GM21381 (cell line): ENCODE results near the gene AP3M1.
A peak's percentile ranks its signal among the peaks of the same experiment; 100 is the strongest.

Experiments
- ATAC-seq: cut with Tn5 transposase; IDR thresholded peaks from one replicate; pipeline ENCODE4 v1.9.1; 2021; ENCODE audit warnings: mild to moderate bottlenecking, moderate library complexity; ENCODE audit not compliant: unreplicated experiment

Gene AP3M1

DNA sequence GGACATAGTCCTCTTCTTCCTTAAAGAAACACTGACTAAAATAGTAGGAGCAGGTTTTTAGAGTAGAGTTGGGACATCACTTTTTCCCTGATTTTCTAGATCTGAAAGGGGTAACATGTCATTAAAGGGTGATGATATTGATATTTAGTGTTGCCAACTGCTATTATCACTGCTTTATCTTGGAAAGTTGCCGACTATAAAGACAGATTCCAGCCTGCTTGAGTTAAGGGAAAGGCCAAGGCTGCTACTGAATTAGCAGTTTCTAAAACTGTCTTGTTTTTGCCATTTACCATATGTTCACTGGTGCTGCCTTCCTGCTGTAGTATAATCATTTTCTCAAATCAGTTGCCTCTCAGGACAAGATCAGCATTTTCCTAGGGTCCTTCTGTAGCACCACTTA lies 29.7 kb downstream of the AP3M1 start:
- no peak for ATAC-seq

DNA sequence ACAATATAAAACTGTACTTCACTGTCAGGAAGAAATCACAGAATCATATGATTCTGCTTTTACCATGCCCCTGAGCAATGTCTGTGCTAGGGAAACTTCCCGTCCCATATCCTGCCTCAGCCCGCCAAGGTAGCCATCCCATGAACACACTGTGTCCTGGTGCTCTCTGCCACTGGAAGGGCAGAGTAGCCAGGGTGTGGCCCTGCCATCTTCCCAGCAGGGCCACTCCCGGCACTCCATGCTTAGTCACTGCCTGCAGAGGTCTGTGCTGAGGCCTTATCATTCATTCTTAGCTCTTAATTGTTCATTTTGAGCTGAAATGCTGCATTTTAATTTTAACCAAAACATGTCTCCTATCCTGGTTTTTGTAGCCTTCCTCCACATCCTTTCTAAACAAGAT lies 31.8 kb downstream of the AP3M1 start:
- ATAC-seq, result no peak

DNA sequence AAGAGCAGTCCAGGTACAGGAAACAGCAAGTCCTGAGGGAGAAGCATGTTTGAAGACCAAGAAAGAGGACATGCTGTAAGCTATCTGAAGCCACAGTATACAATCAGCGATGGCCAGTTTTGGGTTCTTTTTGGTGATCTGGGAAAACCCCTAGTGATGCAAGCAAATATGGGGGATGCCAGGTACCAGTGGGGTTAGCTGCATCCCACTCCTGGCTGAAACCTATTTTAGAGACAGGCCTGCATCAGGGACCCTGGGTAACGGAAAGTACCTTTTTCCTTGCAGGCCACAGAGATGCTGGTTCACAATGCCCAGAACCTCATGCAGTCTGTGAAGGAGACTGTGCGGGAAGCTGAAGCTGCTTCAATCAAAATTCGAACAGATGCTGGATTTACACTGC lies 32.9 kb downstream of the AP3M1 start:
- ATAC-seq, result peak; percentile 45

DNA sequence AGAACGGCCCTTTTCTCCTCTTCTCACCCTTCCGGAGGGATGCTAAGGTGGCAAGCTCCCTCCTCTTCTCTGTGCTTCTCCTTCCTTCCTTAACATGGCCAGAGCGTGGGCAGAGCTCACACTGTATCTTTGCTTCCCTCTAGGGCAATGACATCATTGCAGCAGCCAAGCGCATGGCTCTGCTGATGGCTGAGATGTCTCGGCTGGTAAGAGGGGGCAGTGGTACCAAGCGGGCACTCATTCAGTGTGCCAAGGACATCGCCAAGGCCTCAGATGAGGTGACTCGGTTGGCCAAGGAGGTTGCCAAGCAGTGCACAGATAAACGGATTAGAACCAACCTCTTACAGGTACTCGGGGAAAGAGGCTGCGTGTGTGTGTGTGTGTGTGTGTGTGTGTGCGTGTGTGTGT lies 36.6 kb downstream of the AP3M1 start:
- no peak for ATAC-seq

DNA sequence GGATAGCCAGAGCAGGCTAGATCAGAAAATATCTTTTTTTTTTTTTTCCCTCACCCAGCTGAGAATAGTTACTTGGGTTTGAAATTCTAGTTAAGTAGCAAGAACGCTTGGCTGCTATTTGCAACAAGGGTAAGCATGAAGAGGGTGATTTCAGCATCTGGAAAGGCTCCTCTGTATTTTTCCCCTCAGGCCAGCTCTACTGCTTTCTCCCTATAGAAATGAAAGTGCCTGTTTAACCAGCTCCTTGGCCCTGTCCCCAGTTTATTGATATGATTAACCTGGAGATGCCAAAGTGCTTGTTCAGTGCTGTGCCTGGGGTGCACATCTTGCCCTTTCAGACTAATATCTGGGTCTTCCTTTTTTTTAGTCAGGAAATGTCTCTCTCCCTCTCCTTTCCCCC lies 37.1 kb downstream of the AP3M1 start:
- no peak for ATAC-seq

DNA sequence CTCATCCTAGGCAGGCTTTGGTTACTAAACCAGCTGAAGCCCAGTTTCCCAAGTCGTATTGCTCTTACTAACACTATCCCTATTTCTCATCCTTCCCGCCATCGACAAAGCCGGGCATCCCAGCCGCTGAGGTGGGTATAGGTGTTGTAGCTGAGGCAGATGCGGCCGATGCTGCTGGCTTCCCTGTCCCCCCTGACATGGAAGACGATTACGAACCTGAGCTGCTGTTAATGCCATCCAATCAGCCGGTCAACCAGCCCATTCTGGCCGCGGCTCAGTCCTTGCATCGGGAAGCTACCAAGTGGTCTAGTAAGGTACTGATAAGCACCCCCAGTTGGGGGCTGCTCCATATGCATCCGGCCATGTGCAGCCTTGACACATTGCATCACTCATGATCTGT lies 38.8 kb downstream of the AP3M1 start:
- no peak for ATAC-seq

DNA sequence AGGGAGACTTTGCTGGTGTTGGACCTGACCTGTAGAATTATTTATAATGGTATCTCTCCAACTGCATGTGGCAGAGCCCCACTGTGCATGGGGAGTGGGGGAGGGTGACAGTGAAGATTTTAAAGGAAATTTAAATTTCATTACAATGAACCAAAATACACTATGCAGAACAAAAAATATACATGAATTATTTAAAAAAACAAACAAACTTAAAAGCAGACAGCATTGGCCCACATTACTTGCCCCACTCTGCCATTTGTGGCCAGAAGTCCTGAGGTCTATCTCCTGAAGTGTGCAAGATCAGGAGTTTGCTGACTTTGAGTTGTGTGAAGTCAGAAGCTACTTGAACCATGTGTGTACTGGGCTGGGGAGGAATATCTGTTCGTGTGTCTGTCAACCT lies 40.5 kb downstream of the AP3M1 start:
- ATAC-seq, result no peak

DNA sequence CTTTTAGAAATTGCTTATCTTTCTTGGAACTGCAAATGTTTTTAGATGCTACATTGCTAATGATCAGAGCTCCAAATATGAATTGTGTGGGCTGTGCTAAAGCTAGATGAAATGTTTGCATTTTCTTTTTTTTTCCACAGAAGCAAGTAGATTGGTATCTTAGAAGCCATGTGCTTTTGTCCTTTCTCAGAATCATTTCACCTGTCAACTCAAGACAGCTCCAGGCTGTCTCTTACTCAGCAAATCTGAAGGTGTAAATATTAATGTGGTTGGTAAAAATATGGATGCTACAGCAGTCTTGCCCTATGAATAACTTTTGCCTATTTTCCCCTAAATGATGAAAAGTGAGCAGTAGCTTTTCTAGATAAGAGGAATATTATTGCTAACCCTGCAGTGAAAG lies 41.2 kb downstream of the AP3M1 start:
- ATAC-seq, result no peak

DNA sequence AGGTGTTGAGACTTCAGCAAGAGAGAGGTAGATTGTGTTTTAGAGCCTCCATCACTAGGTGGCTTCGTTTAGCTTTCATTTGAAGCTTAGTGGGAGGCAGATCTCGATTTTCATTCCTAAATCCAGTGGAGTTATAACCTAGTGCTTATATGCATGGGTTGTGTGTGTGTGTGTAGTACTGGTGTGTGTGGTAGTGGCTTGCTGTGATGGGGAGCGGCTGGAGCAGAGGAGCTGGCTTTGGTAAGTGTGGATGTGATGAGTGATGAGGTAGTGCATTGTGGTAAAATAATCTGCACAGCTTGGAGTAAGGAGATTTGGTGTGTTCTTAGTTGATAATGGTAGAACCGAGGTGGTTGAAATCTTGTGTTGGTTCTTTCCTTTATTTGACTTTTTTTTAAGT lies 43.2 kb downstream of the AP3M1 start:
- no peak for ATAC-seq

DNA sequence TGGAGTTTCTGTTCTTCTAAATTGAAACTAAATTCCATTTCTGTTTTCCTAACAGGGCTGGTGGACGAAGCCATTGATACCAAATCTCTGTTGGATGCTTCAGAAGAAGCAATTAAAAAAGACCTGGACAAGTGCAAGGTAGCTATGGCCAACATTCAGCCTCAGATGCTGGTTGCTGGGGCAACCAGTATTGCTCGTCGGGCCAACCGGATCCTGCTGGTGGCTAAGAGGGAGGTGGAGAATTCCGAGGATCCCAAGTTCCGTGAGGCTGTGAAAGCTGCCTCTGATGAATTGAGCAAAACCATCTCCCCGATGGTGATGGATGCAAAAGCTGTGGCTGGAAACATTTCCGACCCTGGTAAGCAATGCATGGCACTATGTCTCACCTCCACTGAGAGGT lies 45.6 kb downstream of the AP3M1 start:
- no peak for ATAC-seq

DNA sequence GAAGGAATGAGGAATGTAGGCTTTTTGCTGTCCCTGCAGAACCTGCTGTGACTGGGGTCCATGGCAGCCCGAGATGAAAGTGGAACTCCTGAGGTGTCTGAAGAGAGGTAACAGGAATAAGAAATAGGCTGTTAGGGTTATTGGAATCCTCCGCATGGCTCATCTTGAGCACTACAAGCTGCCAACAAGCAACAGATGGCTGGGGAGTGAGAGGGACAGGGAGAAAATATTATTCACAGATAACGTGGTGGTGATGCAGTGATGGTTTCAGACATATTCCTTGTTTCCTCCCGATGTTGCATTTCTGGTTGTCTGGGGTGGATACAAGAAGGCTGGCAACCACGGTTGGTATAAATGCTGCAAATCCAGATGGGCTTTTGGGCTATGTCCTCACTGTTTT lies 46.1 kb downstream of the AP3M1 start:
- no peak for ATAC-seq

DNA sequence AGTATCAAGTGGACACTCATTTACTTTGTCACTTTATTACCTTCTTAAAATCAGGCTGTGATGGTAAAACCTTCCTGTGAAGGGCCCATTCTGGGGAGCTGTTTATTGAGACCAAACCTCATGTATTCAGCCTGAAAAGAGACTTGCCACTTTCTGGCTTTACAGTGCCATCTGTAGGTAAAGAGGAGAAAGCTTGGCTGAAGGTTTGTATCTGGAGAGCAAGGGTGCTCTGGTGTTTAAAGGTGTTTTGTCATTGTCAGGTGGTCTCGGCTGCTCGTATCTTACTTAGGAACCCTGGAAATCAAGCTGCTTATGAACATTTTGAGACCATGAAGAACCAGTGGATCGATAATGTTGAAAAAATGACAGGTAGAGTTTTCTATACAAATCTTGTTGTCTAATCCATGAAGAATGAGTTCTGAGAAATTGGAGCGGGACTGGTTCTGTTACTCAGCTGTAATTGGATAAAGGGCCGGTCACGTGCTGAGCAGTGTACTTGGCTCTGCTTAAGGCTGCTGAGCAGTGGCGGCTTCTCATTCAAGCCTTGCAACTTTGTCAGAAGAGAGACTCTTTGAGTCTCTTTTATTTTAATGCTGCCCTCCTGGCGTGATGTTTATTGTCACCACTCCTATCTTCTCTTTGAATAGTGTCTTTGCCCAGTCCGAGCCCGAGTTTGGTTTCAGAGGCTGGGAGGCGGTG lies 46.9 kb downstream of the AP3M1 start:
- no peak for ATAC-seq

DNA sequence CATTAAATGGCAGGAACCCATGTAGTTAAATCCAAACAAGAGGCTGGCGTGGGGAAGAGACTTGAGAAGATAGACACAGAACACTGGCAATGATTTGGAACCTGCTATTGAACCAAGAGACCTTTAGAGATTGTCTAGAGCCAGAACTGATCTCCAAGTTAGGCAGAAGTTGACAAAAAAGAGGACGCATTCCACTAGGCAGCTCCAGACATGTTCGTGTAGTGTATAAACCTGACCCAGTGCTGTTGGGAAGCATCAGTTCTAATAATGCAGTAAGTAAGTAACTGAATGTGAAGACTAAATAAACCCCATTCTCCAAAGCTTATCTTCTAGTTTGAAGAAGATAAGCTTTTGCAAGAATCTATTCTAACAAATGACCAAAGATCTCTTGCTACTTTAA lies 50.8 kb downstream of the AP3M1 start:
- ATAC-seq, result no peak

DNA sequence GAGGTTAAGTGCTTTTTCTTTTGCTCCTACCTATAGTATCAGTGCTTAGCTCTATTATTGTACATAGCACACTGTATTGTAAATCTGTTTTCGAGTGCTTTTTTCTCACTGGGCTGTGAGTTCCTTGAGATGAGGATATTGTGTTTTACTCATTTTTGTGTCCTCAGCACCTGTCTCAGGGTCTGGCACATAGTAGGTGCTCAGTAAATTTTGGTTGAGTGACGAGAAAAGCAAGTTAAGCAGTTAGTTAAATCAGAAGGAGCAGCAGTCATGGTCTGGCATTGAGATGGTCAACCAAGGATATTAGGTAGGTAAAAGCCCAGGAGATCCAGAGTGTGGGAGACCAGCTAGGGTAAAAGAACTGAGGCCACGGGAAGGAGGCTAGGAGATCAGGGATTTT lies 51.2 kb downstream of the AP3M1 start:
- no peak for ATAC-seq

DNA sequence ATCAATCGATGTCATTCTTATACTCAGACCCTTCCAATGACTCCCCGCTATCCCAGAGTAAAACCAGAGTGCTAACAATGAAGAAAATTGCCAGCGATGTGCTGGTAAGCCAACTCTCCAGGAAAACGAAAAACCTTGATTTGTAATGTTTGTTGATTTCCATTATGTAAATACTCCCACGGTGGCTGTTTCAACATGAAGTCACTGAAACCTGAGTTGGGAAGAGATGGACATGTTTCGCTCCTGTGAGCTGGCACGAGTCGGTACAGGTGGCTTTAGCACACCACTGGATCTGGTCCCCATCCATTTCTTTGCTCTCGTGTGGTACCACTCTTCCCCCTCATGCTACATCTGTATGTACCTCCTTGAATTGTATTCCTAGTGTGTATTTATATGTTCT lies 52.9 kb downstream of the AP3M1 start:
- ATAC-seq, result no peak

DNA sequence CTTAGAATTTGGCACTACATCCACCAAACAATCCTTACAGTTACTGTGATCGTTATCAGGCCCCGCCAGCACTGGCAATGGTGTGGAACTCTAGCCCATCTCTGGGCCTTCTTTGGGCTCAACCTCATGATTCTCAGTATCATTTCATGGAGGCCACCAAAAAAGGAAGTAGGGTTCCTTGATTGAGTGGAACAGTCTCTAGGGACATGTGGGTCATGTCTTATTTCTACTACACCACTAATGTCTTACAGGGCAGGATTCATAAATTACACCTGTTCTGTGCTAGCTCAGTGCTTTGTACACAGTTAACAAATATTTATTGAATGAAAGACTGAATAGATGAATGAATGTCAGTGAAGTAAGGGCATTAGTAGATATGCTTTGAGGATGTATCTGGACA lies 53.9 kb downstream of the AP3M1 start:
- ATAC-seq, result peak; percentile 91

DNA sequence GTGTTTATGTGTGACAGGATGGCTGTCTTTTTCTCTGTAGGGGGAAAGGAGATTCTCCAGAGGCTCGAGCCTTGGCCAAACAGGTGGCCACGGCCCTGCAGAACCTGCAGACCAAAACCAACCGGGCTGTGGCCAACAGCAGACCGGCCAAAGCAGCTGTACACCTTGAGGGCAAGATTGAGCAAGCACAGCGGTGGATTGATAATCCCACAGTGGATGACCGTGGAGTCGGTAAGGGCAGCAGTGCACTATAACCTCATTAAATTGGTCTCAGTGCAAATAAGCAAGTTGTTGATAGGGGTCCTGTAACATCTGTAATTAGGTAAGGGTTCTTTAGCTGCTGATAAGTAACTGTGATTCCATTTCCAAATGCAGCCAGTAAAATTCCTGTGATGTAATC lies 56.4 kb downstream of the AP3M1 start:
- ATAC-seq, result no peak

DNA sequence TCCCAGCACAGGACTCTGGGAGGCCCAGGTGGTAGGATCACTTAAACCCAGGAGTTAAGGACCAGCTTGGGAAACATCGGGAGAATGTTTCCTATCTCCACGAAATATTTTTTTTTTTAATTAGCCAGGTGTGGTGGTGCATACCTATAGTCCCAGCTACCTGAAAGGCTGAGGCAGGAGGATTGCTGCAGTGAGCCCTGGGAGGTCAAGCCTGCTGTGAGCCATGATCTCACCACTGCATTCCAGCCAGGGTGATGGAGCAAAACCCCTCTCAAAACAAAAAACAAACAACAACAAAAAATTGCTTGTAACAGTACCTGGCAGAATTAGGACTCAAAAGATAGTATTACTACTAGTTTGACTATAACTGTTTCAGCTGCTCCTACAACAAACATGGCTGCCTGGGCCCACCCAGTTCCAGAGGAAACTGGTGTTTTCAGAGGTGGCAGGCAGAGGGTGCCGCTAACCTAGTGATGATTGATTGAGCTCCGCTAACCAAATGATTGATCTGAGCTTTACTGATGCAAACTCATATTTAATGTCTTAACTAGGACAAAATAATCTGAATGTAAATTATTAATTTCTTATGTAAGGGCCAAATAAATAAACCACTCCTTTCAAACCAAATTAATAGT lies 57.0 kb downstream of the AP3M1 start:
- ATAC-seq, result no peak

DNA sequence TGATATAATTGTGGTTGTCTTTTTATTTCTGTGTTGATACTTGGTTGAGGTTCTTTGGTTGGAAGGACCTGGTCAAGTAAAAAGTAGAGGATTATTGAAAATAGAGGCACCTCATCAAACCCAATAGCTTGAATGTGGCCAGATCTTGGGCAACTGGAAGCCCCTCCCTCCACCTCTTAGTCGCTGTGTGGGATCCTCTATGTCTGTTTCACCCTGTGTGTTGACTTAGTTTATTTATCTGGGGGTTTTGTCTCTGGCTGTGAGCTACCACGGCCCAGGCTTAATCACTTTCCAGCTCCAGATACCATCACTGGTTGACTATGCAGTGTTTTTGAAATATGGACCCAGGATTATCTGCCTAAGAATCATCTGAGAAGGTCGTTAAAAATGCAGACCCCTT lies 58.3 kb downstream of the AP3M1 start:
- no peak for ATAC-seq

DNA sequence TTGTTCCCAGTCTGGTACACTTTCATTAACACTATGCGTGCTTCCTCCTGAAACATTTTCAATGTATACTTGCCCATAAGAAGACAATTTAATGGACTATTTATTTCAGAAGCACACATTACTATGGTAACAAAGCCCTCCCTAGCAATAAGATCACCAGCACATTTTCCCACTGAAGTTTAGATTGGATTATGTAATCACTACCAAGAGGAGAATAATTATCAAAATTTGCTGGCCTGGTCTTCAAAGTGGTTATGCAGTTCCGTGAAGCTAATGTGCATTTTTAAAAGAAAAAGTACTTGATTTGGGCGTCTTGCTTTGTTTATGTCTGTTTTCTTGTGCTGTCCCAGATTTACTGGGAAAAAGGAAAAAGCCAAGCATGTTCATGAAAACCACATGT lies 61.9 kb downstream of the AP3M1 start:
- ATAC-seq, result no peak

DNA sequence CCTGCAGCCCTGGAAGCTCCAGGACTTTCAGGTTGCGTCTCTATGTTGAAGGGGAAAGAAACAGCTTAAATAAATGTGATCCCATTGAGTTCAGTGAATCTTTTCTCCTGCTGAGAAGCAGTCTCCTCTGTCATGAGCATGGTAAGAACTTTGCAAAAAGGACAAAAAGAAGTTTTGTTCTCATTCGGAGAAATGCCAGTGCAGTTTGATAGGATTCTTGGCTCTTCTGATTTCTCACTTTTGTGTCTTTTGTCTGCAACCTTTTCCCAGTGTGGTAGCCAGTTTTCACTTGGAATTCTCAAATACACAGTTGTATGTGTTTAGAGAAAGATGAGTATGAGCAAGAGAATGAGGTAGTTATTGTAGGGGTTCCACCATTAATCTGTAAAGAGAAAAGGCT lies 64.3 kb downstream of the AP3M1 start:
- no peak for ATAC-seq

DNA sequence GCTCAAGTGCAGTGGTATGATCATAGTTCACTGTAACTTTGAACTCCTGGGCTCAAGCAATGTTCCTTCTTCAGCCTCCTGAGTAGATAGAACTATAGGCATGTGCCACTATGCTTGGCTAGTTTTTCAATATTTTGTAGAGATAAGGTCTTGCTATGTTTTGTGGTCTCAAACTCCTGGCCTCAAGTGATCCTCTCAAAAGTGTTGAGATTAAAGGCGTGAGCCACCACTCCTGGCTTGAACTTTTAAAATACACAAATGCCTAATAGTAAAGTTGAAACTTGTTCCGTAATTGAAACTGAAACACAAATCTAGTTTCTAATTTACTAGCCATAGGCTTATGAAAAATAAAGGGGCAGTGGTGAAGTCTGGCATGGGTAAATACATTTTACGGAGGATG lies 65.7 kb downstream of the AP3M1 start:
- ATAC-seq, result peak; percentile 75

DNA sequence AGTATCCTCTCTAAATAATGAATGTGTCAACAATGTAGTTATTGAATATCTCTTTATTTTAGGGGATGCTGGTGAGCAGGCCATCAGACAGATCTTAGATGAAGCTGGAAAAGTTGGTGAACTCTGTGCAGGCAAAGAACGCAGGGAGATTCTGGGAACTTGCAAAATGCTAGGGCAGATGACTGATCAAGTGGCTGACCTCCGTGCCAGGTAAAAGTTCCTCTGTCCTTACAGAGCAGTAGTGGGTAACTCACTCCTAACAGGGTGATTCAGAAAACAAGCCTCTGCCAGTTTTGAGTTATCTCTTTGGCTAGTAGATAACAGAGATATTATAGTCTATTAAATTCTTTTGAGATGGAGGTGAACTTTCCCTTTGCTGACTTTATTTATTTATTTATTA lies 67.3 kb downstream of the AP3M1 start:
- ATAC-seq, result no peak
